ENCODE results near the gene PIK3C2G.
"Not testable (repeated sequence)": the region's sequence is repeated elsewhere in the genome, so short reads cannot be mapped to it uniquely, and the experiment has no call there.

Gene PIK3C2G, protein sequence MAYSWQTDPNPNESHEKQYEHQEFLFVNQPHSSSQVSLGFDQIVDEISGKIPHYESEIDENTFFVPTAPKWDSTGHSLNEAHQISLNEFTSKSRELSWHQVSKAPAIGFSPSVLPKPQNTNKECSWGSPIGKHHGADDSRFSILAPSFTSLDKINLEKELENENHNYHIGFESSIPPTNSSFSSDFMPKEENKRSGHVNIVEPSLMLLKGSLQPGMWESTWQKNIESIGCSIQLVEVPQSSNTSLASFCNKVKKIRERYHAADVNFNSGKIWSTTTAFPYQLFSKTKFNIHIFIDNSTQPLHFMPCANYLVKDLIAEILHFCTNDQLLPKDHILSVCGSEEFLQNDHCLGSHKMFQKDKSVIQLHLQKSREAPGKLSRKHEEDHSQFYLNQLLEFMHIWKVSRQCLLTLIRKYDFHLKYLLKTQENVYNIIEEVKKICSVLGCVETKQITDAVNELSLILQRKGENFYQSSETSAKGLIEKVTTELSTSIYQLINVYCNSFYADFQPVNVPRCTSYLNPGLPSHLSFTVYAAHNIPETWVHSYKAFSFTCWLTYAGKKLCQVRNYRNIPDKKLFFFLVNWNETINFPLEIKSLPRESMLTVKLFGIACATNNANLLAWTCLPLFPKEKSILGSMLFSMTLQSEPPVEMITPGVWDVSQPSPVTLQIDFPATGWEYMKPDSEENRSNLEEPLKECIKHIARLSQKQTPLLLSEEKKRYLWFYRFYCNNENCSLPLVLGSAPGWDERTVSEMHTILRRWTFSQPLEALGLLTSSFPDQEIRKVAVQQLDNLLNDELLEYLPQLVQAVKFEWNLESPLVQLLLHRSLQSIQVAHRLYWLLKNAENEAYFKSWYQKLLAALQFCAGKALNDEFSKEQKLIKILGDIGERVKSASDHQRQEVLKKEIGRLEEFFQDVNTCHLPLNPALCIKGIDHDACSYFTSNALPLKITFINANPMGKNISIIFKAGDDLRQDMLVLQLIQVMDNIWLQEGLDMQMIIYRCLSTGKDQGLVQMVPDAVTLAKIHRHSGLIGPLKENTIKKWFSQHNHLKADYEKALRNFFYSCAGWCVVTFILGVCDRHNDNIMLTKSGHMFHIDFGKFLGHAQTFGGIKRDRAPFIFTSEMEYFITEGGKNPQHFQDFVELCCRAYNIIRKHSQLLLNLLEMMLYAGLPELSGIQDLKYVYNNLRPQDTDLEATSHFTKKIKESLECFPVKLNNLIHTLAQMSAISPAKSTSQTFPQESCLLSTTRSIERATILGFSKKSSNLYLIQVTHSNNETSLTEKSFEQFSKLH (N-terminal part only)

DNA sequence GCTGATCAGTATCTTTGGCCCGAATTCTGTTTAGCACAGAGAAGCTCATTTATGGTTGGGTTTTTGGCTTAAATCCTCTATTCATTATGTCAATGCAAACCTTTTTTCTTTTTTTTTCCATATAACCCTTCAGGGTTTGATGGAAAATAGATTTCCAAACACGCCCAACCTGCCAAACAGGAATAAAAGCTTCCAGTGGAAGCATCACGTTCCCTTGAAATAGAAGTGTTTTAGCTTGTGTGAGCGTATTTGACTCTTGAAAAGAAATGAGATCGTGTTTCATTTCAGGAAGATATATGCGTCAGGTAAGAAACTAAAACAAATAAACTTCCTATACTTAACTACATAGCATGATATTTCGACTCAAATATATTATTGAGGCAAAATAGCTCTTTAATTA, at the start of gene PIK3C2G:
Gene PIK3C2G, plus strand, starts transcription at position 246 of the 400 bp plus-strand sequence. CDS start 20,564 bp downstream, outside the sequence.
- DNase-seq (ENCODE audit: low read depth in 1 of 2, low spot score in 1 of 2), result no peak

DNA sequence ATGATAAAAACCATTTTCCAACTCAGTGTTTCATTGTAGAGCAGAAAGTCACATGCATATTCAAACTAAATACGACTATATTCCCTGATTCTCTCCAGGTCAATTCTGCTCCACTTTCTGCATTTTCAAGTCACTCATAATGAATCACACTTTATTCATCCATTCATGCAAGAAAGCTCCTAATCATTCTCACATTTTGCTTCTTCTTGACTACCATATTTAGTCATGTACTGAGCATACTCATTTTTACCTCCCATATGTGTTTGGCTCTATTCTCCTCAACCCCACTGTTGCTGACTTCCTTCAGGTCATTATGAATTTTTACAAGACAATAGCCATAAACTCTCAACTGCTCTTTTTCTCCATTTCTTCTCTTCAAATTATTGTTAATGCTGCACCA, 43.4 kb upstream of the PIK3C2G start:
- DNase-seq (ENCODE audit: low read depth in 1 of 2, low spot score in 1 of 2), result no peak

DNA sequence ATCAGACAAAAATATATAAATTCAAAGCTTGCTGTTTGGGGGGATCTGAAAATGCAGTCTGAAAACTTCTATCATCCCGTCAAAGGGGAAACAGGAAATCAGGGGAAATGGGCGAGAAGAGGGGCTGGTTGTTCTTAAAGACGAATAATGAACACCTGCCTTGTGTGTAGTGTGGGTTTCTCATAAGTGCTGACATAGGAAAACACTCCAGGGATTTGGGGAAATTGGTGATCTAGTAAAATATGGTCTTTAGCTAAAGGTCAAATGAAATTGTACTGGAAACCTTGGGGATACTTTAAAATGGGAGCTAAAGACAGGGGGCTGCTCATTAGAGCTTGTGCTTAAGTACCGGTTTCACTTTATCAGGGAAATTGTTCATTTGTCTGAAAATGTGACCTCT, 39.6 kb upstream of the PIK3C2G start:
- DNase-seq (ENCODE audit: low read depth in 1 of 2, low spot score in 1 of 2), result no peak

DNA sequence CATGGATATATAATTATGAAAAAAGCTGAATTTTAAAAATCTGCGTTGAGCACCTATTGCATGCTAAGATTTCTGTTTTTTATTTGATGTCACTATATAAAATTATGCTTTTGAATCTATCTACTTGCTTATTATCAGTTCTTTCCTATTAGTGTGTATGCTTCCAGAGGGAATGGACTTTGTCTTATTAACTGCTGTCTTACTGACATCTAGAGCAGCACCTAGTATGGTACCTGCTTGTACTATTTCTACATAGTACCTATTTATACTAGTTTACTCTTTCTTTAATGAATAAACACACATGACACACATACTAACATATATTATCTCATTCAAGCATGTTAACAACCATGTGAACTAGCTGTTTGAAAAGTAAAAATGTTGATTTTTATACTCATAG, 38.6 kb upstream of the PIK3C2G start:
- DNase-seq (ENCODE audit: low read depth in 1 of 2, low spot score in 1 of 2), result no peak

DNA sequence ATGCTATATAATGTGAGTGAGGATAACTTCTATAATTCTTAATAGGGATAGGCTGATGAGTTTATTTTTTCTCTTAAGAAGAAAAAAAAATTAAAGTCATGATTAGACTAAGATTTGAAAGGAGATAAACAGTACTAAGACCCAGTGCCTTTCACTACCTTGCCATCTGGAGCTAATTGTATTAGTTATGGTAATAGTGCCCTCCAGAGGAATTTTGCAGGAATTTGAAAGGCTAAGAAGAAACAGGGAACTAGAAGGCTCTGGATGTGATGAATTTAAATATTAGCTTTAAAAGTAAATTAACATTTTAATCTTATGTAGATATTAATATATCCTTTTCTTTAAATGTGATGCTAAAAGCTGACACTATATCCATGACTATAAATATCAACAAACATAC, 36.6 kb upstream of the PIK3C2G start:
- DNase-seq (ENCODE audit: low read depth in 1 of 2, low spot score in 1 of 2), result no peak

DNA sequence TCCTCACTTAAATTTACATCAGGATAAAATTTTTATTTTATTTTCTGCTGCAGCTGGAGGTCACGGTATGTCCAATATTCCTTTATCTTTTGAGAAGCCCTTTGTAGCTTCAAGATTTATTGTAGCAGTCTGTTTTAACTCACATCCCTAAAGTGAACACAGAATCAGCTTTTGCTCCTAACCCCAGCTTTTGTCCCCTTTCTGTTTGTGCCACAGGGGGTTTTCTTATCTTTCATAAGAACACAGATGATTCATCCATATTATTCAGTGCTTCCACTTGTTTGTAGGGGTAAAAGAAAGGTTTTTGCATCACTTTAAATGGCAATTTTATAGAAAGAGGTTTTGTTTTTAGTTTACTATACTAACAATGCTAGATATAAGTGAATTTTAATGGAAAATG, 21.8 kb upstream of the PIK3C2G start:
- no peak for DNase-seq (ENCODE audit: low read depth in 1 of 2, low spot score in 1 of 2)

DNA sequence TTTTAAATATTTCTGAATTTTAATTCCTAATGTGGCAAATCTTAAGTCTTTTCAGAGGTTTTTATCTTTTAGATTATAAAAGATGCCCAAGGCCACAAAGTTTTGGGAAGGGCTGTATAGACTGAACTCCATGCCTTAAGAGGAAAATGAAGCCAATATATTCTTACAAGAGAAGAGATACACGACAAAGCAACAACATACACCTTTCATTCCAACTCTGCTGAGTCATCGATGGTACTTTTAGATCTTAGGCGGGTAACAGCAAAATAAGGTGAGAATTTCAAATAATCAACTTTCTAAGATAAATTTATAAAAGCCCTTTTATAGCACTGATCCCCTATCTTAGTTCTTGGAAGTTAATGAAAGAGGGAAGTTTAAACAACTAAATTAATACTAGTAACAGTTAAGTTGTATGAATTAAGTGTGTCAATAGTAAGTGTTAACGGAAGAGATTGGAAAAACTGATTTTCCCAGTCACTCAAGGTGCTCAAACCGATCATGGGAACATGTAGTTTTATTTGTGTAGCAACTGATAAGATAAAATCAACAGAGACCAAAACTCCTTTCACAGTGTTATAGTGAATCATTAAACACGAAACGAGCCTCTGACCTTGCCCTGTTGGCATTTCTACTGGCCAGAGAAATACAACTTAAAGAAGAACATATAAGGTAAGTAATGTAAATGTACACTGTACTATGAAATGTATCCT, 18.8 kb upstream of the PIK3C2G start:
- DNase-seq (ENCODE audit: low read depth in 1 of 2, low spot score in 1 of 2), result no peak

DNA sequence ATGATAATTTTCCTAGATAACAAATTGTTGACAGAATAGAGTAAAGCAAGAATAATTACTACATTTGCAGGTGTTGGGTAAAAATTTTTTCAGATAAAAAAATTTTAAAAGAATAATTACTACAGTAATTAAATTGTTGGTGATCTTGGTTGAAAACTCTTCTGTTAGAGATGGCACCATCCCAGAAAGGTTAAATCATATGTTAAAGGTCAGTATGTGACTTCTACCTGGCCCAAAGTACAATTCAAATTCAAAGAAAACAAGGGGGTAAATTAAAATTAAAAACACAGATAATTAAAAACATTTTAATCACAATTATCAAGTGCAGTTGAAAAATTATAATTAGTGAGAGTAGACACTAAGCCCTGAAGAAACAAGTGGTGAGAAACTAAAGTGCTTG, 18.1 kb upstream of the PIK3C2G start:
- DNase-seq (ENCODE audit: low read depth in 1 of 2, low spot score in 1 of 2), result no peak

DNA sequence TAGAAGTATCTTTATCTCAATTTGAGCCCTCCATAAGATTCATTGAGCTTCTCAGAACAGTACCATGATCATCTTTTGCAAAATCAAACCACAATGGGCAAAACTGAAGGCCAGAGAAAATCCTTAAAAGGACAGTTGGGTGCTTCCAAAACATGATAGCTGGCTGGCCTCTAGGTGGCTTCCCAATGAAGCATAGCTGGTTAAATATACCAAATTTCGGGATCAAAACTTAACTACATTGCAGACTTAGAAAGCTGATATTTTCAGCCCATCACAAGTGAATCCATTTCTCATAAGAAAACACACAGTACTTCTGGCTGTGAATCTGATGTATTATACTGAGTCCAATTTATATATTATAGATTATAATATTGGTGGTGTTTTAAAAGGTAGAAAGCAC, 15.3 kb upstream of the PIK3C2G start:
- DNase-seq (ENCODE audit: low read depth in 1 of 2, low spot score in 1 of 2), result no peak

DNA sequence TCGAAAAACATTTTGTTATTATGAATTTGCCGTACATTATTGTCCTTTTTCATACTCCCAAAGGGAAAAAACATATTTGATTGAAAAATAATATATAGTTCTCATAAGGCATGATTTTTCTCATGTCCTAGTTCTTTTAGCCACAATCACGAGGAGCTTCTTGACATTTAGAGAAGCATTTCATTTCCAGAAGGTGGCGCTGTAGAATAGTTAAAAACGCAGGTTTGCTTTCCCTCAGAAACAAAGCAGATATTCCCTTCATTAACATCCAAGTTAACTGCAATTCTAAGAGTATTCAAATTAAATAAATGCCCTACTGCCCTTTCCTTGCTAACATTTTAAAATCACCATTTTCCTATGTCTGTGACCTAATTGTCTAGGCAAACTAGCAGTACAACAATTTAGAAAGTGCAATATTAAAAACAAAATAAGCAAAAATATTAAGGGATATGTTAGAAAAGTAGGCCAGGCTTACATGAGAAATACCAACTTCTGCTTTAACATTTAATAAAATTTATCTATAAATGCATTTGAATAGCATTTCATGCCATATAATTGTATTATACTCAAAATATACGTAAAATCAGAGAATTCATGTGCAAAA, 10.9 kb upstream of the PIK3C2G start:
- DNase-seq (ENCODE audit: low read depth in 1 of 2, low spot score in 1 of 2), result no peak

DNA sequence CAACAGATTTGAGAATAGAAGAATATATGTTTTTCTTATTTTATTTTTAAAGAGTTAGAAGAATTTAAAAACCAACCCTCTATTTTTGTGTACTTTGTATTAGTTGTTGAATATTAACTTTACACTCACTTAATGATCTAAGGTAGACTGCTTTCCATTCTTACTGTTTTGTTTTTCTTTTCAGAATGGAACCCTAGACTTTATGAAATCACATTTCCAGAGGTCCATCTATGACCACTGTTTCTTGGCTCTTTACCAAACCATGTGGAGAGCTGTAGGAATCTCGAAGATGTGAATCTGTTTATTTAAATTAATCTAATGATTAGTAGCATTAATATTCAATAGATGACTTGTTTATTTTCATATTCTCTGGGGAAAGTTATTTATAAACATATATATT, 7.2 kb upstream of the PIK3C2G start:
- DNase-seq (ENCODE audit: low read depth in 1 of 2, low spot score in 1 of 2), result no peak

DNA sequence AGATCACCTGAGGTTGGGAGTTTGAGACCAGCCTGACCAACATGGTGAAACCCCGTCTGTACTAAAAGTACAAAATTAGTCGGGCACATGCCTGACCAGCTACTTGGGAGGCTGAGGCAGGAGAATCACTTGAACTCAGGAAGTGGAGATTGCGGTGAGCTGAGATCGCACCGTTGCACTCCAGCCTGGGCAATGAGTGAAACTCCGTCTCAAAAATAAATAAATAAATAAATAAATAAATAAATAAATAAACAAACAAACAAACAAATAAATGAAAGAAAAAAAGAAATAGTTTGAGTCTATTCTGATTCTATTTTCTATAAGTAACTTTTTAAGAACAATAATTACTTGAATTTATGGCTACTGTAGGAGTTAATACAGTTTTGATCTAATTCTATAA, 6.3 kb upstream of the PIK3C2G start:
- DNase-seq (ENCODE audit: low read depth in 1 of 2, low spot score in 1 of 2), result not testable (repeated sequence)

DNA sequence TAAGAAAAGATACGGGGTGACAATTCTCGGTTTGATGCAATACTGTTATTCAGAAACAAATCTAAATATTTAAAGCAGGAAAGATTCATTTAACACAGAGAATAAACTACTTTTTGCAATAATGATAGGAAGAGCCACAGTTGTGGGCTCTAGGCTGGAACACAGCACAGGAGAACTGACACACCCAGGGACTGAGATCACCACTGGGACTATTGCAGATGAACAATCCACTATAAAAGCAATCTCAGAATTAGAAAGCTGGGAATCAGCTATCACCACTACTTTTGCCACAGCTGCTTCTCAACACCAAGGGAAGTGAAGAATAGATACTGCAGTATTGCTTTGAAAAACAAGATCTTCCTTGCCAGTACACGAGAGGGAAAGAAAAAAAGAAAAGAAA, 4.1 kb upstream of the PIK3C2G start:
- no peak for DNase-seq (ENCODE audit: low read depth in 1 of 2, low spot score in 1 of 2)

DNA sequence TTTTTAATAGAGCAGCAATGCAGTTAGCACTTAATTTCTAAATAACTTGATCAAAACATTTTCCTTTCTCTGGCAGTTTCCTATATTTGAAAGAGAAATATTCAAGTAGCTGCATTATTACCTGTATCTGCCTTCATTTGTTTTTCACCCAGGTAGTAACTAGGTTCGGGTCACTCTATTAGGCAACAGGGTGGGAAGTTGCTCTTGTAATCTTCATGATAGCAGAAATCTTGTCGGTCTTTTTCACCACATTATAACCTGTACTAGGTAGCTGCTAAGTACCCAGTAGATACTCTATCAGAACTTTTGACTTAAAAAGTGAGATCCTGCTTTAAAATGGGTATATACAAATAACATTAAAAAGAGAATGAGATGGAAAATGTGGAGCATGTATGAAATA, 2.4 kb upstream of the PIK3C2G start:
- no peak for DNase-seq (ENCODE audit: low read depth in 1 of 2, low spot score in 1 of 2)

DNA sequence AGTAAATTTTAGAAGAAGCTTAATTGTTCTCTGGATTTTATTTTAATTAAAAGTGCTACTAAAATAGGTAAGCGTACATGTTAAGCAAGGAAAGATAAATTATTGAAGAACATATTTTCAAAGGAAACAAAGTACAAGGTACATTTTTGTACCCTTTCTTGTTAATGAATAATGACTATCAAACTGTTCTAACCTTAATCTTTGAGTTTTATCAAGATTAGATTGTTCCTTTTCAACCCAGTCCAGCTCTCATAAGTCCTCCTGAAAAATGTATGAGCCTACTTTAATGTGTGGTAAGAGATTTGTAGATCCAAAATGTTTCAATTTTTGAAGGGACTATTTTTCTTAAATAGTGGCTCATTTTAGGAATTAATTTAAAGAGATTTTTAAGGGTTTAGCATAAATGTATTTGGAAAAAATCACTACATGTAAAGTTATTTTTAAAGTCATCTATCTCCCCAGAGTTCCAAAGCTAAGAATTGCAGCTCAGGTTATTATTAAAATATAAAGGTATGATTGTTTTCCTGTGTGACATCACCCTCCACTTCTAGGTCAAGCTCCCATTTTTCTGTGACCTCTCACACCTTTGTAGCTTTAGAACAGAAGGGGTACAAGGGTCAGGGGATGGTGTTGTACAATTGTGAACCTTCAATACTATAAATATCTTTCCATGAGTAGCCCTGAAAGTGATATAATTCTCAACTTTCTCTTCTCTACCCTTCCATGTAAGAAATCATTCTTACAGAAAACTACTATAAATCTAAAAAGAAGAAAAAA, 1.2 kb upstream of the PIK3C2G start:
- no peak for DNase-seq (ENCODE audit: low read depth in 1 of 2, low spot score in 1 of 2)

DNA sequence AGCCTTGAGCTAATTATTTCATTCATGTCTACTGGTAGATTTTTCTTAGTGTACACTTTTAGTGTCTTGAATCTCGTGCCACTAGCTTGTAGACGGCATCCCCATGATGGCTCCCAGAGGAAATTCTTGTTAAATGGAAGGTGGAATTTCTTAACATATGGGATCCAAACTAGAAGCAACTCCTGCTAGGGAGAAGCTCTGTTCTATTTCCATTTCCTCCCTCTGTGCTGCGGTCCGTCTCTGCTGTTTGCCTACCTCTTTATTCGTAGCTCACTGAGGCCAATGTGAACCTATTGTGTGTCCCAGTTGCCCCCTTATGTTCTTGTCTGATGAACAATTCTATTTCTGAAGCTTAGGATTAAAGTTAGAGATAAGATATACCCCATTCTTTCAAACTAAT, 588 bp downstream of the PIK3C2G start:
- no peak for DNase-seq (ENCODE audit: low read depth in 1 of 2, low spot score in 1 of 2)

DNA sequence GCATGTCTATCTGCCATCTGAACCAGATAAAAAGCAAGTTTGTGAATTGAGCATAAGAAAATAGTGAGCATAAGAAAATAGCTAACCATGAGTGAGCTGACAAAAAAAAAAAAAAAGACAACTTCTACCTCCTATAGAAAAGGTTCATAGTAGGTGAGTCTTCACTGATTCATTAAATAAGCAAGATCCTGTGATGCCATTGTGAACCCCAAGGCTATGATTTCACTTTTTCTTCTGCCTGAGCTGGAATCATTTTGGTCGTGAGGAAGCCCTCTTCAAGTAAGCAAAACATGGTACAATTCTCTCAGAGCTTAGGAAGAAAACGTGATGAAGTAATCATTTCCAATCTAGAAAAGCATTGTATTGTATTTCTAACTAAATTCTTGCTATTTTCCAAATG, 1.2 kb downstream of the PIK3C2G start:
- DNase-seq (ENCODE audit: low read depth in 1 of 2, low spot score in 1 of 2), result no peak

DNA sequence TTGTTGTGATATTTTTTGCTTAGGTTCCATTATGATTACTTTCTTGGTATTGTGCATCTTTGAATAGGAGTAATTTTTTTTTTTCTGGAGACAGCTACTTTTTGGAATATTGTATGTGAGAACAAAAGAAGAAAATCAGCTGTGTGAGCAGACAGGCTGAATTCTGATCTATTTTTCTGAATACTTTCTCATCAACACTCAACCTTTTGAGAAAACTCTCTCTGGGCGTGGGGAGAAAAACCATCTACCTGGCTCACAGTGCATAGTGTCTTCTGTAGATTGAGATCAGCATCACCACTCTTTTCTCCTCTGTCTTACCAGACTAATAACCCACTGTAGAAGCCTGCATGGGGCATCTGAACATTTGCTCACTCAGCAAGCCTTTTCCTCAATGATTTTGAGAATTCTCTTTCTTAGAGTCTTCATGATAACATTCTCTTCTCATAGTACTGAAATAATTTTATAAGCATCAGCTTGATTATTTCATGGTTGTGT, 3.3 kb downstream of the PIK3C2G start:
- DNase-seq (ENCODE audit: low read depth in 1 of 2, low spot score in 1 of 2), result no peak

DNA sequence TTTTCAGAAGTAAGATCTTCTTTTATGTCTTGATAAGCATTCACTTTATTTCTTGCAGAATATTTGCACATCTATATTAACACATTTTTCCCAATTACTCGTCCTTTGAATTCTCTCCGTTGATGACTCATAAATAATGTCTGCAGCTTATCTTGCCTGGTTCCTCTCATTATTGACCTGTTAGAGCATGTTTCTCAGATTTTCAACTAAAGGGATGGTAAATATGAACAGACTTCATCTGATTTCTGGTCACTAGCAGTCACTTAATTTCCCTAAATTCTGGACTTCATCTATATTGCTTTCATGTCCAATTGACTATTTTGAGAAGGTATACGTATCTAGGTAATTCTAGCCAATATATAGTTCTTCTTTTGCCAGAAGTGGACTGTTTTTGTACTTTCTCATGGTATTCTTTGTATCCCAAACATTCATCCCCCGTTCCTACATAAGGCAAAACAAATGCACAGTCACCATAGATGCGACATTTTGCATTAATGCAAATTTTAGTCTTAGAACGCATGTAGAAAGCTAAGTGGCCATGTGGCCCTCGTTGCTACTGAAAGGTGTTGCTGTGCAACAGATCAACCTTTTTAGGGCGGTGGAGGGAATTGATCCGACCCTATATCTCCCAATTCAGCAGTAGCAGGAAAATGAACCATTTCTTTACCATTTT, 6.2 kb downstream of the PIK3C2G start:
- no peak for DNase-seq (ENCODE audit: low read depth in 1 of 2, low spot score in 1 of 2)

All from activated T-helper 1 cell treated with anti-CD3 and anti-CD28 coated beads, Interleukin-2, amount 50 U/mL, for 16 hours (primary cell).